K562 (cell line): ENCODE data around the gene FXYD4. TPM values are rescaled to one million over a fixed set of nuclear protein-coding genes. Genes with fewer than 3 reads are reported as not detected.

ENCODE experiments used
- ATF1 ChIP-seq, 2 experiments: fragments of 450-650 bp in 1 of 2; IDR thresholded peaks; 2 replicates each; pipeline ENCODE4 v1.6.1; 2016; ENCODE audit warnings: missing compliant biosample characterization in 1 of 2, missing genetic modification characterization in 1 of 2
- BRF1 ChIP-seq: IDR thresholded peaks from 3 replicates; pipeline ENCODE4 v1.6.1; 2011; ENCODE audit warnings: borderline replicate concordance, mild to moderate bottlenecking; ENCODE audit not compliant: insufficient read length; ENCODE audit errors: extremely low read depth
- E2F6 ChIP-seq, 2 experiments: IDR thresholded peaks; 2 replicates each; pipeline ENCODE4 v1.6.1; 2011; ENCODE audit warnings: borderline replicate concordance in 1 of 2, control low read depth in 1 of 2, low read depth in 1 of 2, low read length in 1 of 2, mild to moderate bottlenecking in 1 of 2, mixed read lengths in 1 of 2, moderate library complexity in 1 of 2; ENCODE audit not compliant: insufficient read depth in 1 of 2, insufficient read length in 1 of 2, poor library complexity in 1 of 2, severe bottlenecking in 1 of 2; ENCODE audit errors: extremely low read depth in 1 of 2
- JUND ChIP-seq, 2 experiments: IDR thresholded peaks; 2 replicates in 1 of 2; 3 replicates in 1 of 2; pipeline ENCODE4 v1.6.1; 2011; ENCODE audit warnings: borderline replicate concordance in 2 of 2, low read depth in 2 of 2, low read length in 2 of 2, improper control_type of control experiment in 1 of 2, missing biosample characterization in 1 of 2, missing genetic modification characterization in 1 of 2, missing genetic modification reagents in 1 of 2
- NBN ChIP-seq: fragments of 450-650 bp; IDR thresholded peaks from 2 replicates; pipeline ENCODE4 v1.6.1; 2016; ENCODE audit warnings: low read depth, mild to moderate bottlenecking
- POLR2H ChIP-seq: IDR thresholded peaks from 2 replicates; pipeline ENCODE4 v1.6.1; 2016; ENCODE audit warnings: missing genetic modification characterization, low read depth, mild to moderate bottlenecking, control low read depth, missing compliant biosample characterization, moderate library complexity
- RFX1 ChIP-seq: fragments of 450-650 bp; IDR thresholded peaks from 2 replicates; pipeline ENCODE4 v1.6.1; 2016; ENCODE audit warnings: mild to moderate bottlenecking, moderate library complexity
- RNF2 ChIP-seq: sonication (generic); IDR thresholded peaks from 2 replicates; pipeline ENCODE4 v1.6.1; 2016
- RUNX1 ChIP-seq: sonication (generic); IDR thresholded peaks from 2 replicates; pipeline ENCODE4 v1.6.1; 2016; ENCODE audit warnings: antibody characterized with exemption, low read depth
- SMAD1 ChIP-seq: fragments of 150-350 bp; IDR thresholded peaks from 2 replicates; pipeline ENCODE4 v1.6.1; 2014; ENCODE audit warnings: low read length, low read depth; ENCODE audit not compliant: partially characterized antibody
- TCF3 ChIP-seq: sonication (generic); formaldehyde crosslinking; IDR thresholded peaks from 2 replicates; pipeline ENCODE4 v1.4.0; 2020; ENCODE audit warnings: mild to moderate bottlenecking, missing genetic modification reagents
- polyA plus RNA-seq, 8 experiments: library from polyadenylated mRNA; depleted of rRNA in 4 of 8; stranded (reverse) in 5 of 8; unstranded in 3 of 8; fragments of >200 nt; fragmentation: Nextera tagmentation in 2 of 8; fragmentation: Illumina TruSeq in 1 of 8; extraction: Ambion mirVana in 2 of 8; extraction: Trizol in 1 of 8; gene quantifications; 2 replicates each; pipeline versions ENCODE4 v1.2.1 to v1.2.3, GENCODE V29; 2011 to 2014; ENCODE audit warnings: inconsistent platforms in 1 of 8, missing spikeins in 1 of 8
- total RNA-seq, 7 experiments: library from RNA; depleted of rRNA in 6 of 7; stranded (reverse); fragments of >200 nt in 6 of 7; fragmentation: Illumina TruSeq in 2 of 7; extraction: Trizol in 2 of 7; gene quantifications; 2 replicates each; pipeline versions ENCODE4 v1.2.1 to v1.2.3, GENCODE V29; 2011 to 2021; ENCODE audit warnings: low replicate concordance in 1 of 7
- TF ChIP-seq, protein P1 (sequence below), 2 experiments: IDR thresholded peaks; 2 replicates each; pipeline ENCODE4 v1.6.1; 2012; ENCODE audit warnings: improper control_type of control experiment in 2 of 2, low read depth in 2 of 2, low read length in 2 of 2, borderline replicate concordance in 1 of 2

The FXYD4 gene
- total and polyA plus RNA-seq, 9 of the 15 experiments (the other 6 are each of a cell fraction or from before 2014, with no cell fraction given), result not detected

DNA sequence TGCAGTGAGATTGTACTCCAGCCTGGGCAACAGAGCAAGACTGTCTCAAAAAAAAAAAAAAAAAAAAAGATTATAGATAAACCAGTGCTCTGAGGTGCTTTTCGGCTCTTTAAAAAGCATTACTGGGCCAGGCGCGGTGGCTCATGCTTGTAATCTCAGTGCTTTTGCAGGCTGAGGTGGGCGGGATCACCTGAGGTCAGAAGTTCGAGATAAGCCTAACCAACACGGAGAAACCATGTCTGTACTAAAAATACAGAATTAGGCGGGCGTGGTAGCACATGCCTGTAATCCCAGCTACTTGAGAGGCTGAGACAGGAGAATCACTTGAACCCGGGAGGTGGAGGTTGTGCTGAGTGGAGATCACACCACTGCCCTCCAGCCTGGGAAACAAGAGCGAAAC is 44.1 kb downstream of the FXYD4 start (continued):
- TF ChIP-seq, protein P1, sequence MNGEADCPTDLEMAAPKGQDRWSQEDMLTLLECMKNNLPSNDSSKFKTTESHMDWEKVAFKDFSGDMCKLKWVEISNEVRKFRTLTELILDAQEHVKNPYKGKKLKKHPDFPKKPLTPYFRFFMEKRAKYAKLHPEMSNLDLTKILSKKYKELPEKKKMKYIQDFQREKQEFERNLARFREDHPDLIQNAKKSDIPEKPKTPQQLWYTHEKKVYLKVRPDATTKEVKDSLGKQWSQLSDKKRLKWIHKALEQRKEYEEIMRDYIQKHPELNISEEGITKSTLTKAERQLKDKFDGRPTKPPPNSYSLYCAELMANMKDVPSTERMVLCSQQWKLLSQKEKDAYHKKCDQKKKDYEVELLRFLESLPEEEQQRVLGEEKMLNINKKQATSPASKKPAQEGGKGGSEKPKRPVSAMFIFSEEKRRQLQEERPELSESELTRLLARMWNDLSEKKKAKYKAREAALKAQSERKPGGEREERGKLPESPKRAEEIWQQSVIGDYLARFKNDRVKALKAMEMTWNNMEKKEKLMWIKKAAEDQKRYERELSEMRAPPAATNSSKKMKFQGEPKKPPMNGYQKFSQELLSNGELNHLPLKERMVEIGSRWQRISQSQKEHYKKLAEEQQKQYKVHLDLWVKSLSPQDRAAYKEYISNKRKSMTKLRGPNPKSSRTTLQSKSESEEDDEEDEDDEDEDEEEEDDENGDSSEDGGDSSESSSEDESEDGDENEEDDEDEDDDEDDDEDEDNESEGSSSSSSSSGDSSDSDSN (IDR thresholded peaks at IDR 0.05; ENCODE audit: borderline replicate concordance in 1 of 2, low read depth in 2 of 2, low read length in 2 of 2), result no peak
- TF ChIP-seq RFX1 (no peak), POLR2H (tag) (0 out of 2 replicates have a peak, but pooled peaks have one; percentile 13), JUND (IDR thresholded peaks at IDR 0.05; ENCODE audit: borderline replicate concordance, low read depth, low read length) (peak; percentile 71), JUND (tag; IDR thresholded peaks at IDR 0.05; ENCODE audit: borderline replicate concordance, low read depth, low read length) (peak; percentile 46; the same call in 1 of the 3 replicates), RNF2 (0 out of 2 replicates have a peak, but pooled peaks have one; percentile 23), SMAD1 (no peak), NBN (peak; percentile 69), BRF1 (no peak), RUNX1 (peak; percentile 64; the same call in 1 of the 2 replicates), ATF1 (CRISPR knock-in tag; IDR thresholded peaks at IDR 0.05) (no peak), ATF1 (tag; IDR thresholded peaks at IDR 0.05) (peak; percentile 45), E2F6 (IDR thresholded peaks at IDR 0.05; ENCODE audit: borderline replicate concordance in 1 of 2, extremely low read depth in 1 of 2, insufficient read depth in 1 of 2, insufficient read length in 1 of 2, low read depth in 1 of 2, low read length in 1 of 2, poor library complexity in 1 of 2, severe bottlenecking in 1 of 2) (peak in 1 of 2 experiments; percentile 66), TCF3 (peak; percentile 47; the same call in 1 of the 2 replicates)
